ENCODE data around the gene PTPRA.

Gene PTPRA

GRCh38 chr20:2952766-2953165 is 79.5 kb downstream of the PTPRA start:
- Histone ChIP-seq H3K9me3 (ENCODE audit: control insufficient read depth in 2 of 2, low read length in 2 of 2) (no peaks in the 10 kb centered on the region), H3K27me3 (ENCODE audit: control insufficient read depth in 2 of 2, insufficient read depth in 2 of 2, low read length in 2 of 2) (no peaks in the 10 kb centered on the region), H3K9ac (ENCODE audit: low read depth in 1 of 2, low read length in 2 of 2) (no peak overlapping the region), H3K27ac (ENCODE audit: low read depth in 2 of 2, low read length in 2 of 2) (no peak overlapping the region), H3K36me3 (ENCODE audit: control insufficient read depth in 2 of 2, insufficient read depth in 2 of 2, low read length in 2 of 2) (peaks cover 6 to 7% of the 10 kb centered on the region in 2 donors), H3K4me3 (ENCODE audit: low read length in 2 of 2) (no peak overlapping the region), H3K4me1 (ENCODE audit: control insufficient read depth in 2 of 2, insufficient read depth in 2 of 2, low read length in 2 of 2) (no peaks in the 10 kb centered on the region)

GRCh38 chr20:2955257-2955970 is 82.1 kb downstream of the PTPRA start:
- Histone ChIP-seq H3K27me3 (ENCODE audit: control insufficient read depth in 2 of 2, insufficient read depth in 2 of 2, low read length in 2 of 2) (no peaks in the 10 kb centered on the region), H3K9me3 (ENCODE audit: control insufficient read depth in 2 of 2, low read length in 2 of 2) (no peaks in the 10 kb centered on the region), H3K4me3 (ENCODE audit: low read length in 2 of 2) (no peak overlapping the region), H3K36me3 (ENCODE audit: control insufficient read depth in 2 of 2, insufficient read depth in 2 of 2, low read length in 2 of 2) (peaks cover 5 to 6% of the 10 kb centered on the region in 2 donors), H3K27ac (ENCODE audit: low read depth in 2 of 2, low read length in 2 of 2) (no peak overlapping the region), H3K9ac (ENCODE audit: low read depth in 1 of 2, low read length in 2 of 2) (no peak overlapping the region), H3K4me1 (ENCODE audit: control insufficient read depth in 2 of 2, insufficient read depth in 2 of 2, low read length in 2 of 2) (no peaks in the 10 kb centered on the region)

- H3K36me3 ChIP-seq (ENCODE audit: control insufficient read depth in 2 of 2, insufficient read depth in 2 of 2, low read length in 2 of 2): peaks cover 2 to 3% of the 10 kb centered on the region in 2 donors
- no peaks in the 10 kb centered on the region for H3K27me3 ChIP-seq (ENCODE audit: control insufficient read depth in 2 of 2, insufficient read depth in 2 of 2, low read length in 2 of 2)
- H3K9me3 ChIP-seq (ENCODE audit: control insufficient read depth in 2 of 2, low read length in 2 of 2): no peaks in the 10 kb centered on the region
Observed at GRCh38 chr20:2956480-2956879, 83.2 kb downstream of the PTPRA start.

DNA sequence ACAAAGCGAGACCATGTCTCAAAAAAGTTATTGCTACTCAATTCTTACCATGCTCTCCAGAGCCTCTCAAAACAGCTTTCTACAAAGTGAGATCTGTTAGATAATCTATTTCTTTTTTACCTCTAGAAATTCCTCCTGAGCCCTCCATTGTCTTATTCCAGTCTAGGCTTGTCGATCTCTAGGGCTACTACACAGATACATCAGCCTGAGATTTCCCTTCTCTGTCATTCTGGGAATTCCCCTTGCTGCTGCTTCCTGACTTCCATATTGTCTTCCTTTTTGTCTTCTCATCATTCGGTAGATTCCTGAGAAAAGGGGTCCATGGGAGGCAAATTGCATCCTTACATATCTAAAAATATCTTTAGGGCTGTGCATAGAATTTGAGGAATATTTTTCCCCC is 94.6 kb downstream of the PTPRA start:
- Histone ChIP-seq H3K36me3 (ENCODE audit: control insufficient read depth in 2 of 2, insufficient read depth in 2 of 2, low read length in 2 of 2) (peaks cover 30 to 32% of the 10 kb centered on the region in 2 donors), H3K9me3 (ENCODE audit: control insufficient read depth in 2 of 2, low read length in 2 of 2) (no peaks in the 10 kb centered on the region), H3K27me3 (ENCODE audit: control insufficient read depth in 2 of 2, insufficient read depth in 2 of 2, low read length in 2 of 2) (no peaks in the 10 kb centered on the region), H3K4me1 (ENCODE audit: control insufficient read depth in 2 of 2, insufficient read depth in 2 of 2, low read length in 2 of 2) (no peaks in the 10 kb centered on the region), H3K27ac (ENCODE audit: low read depth in 2 of 2, low read length in 2 of 2) (no peak overlapping the region), H3K4me3 (ENCODE audit: low read length in 2 of 2) (no peak overlapping the region), H3K9ac (ENCODE audit: low read depth in 1 of 2, low read length in 2 of 2) (no peak overlapping the region)

More at GRCh38 chr20:2956480-2956879, 83.2 kb downstream of the PTPRA start:
- no peaks in the 10 kb centered on the region for H3K4me1 ChIP-seq (ENCODE audit: control insufficient read depth in 2 of 2, insufficient read depth in 2 of 2, low read length in 2 of 2)
- no peak overlapping the region for H3K27ac ChIP-seq (ENCODE audit: low read depth in 2 of 2, low read length in 2 of 2)
- H3K4me3 ChIP-seq (ENCODE audit: low read length in 2 of 2): no peak overlapping the region
- no peak overlapping the region for H3K9ac ChIP-seq (ENCODE audit: low read depth in 1 of 2, low read length in 2 of 2)

DNA sequence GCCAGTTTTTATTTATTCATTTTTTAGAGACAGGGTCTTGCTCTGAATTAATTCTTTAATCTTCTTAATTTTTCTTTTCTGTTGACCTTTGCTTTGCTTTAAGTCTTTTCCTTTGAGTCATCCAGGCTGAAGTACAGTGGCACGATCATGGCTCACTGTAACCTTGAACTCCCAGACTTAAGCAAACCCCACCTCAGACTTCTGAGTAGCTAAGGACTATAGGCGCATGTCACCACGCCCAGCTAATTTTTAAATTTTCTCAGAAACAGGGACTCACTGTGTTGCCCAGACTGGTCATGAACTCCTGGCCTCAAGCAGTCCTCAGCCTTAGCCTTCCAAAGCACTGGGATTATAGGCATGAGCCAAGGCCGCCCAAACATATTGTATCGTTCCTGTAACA is 98.8 kb downstream of the PTPRA start:
- no peak overlapping the region for H3K4me3 ChIP-seq (ENCODE audit: low read length in 2 of 2)
- H3K27ac ChIP-seq (ENCODE audit: low read depth in 2 of 2, low read length in 2 of 2): no peak overlapping the region
- no peaks in the 10 kb centered on the region for H3K27me3 ChIP-seq (ENCODE audit: control insufficient read depth in 2 of 2, insufficient read depth in 2 of 2, low read length in 2 of 2)
- H3K36me3 ChIP-seq (ENCODE audit: control insufficient read depth in 2 of 2, insufficient read depth in 2 of 2, low read length in 2 of 2): peaks cover 4 to 6% of the 10 kb centered on the region in 2 donors
- H3K9me3 ChIP-seq (ENCODE audit: control insufficient read depth in 2 of 2, low read length in 2 of 2): no peaks in the 10 kb centered on the region
- H3K9ac ChIP-seq (ENCODE audit: low read depth in 1 of 2, low read length in 2 of 2): no peak overlapping the region
- no peaks in the 10 kb centered on the region for H3K4me1 ChIP-seq (ENCODE audit: control insufficient read depth in 2 of 2, insufficient read depth in 2 of 2, low read length in 2 of 2)

DNA sequence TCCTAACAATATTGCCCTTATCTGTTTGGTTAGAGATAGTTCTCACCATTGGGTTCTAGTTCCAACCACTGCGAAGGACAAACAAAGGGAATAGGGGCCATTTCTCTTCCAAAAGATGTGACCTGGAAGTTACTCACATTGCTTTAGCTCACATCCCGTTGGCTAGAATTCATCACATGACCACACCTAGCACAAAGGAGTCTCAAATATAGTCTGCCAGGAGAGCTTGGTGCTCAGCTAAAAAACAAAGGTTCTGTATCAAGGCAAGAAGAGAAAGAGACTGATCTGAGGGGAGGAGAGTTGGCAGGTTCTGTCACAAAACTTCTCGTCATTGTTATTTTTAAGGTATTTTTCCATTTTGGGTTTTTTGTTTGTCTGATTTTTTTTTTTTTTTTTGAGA is 100.3 kb downstream of the PTPRA start:
- H3K27ac ChIP-seq (ENCODE audit: low read depth in 2 of 2, low read length in 2 of 2): no peak overlapping the region
- H3K36me3 ChIP-seq (ENCODE audit: control insufficient read depth in 2 of 2, insufficient read depth in 2 of 2, low read length in 2 of 2): peaks cover 2 to 8% of the 10 kb centered on the region in 2 donors
- no peaks in the 10 kb centered on the region for H3K4me1 ChIP-seq (ENCODE audit: control insufficient read depth in 2 of 2, insufficient read depth in 2 of 2, low read length in 2 of 2)
- H3K9ac ChIP-seq (ENCODE audit: low read depth in 1 of 2, low read length in 2 of 2): no peak overlapping the region
- no peaks in the 10 kb centered on the region for H3K27me3 ChIP-seq (ENCODE audit: control insufficient read depth in 2 of 2, insufficient read depth in 2 of 2, low read length in 2 of 2)
- no peak overlapping the region for H3K4me3 ChIP-seq (ENCODE audit: low read length in 2 of 2)
- no peaks in the 10 kb centered on the region for H3K9me3 ChIP-seq (ENCODE audit: control insufficient read depth in 2 of 2, low read length in 2 of 2)

DNA sequence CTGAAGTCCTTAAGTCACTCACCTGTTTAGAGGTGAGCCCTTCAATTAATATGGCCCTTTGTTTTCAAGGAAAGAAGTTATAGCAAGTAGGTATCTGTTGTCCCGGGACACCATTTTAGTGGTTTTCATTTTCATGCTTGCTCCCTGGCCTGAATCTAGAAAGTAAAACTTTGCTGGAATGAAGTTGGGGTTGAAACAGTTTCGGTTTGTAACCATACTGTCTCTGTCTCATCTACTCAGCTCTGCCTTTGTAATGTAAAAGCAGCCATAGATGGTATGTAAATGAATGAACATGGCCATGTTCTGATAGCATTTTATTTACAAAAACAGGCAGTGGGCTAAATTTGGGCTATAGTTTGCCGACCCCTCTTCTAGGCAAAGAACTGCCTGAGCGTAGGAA is 105.2 kb downstream of the PTPRA start:
- no peak overlapping the region for H3K9ac ChIP-seq (ENCODE audit: low read depth in 1 of 2, low read length in 2 of 2)

GRCh38 chr20:2981646-2982045 is 108.4 kb downstream of the PTPRA start:
- Histone ChIP-seq H3K9ac (ENCODE audit: low read depth in 1 of 2, low read length in 2 of 2) (no peak overlapping the region), H3K4me3 (ENCODE audit: low read length in 2 of 2) (no peak overlapping the region), H3K36me3 (ENCODE audit: control insufficient read depth in 2 of 2, insufficient read depth in 2 of 2, low read length in 2 of 2) (peaks cover 0 to 13% of the 10 kb centered on the region in 2 donors), H3K4me1 (ENCODE audit: control insufficient read depth in 2 of 2, insufficient read depth in 2 of 2, low read length in 2 of 2) (no peaks in the 10 kb centered on the region), H3K9me3 (ENCODE audit: control insufficient read depth in 2 of 2, low read length in 2 of 2) (no peaks in the 10 kb centered on the region), H3K27me3 (ENCODE audit: control insufficient read depth in 2 of 2, insufficient read depth in 2 of 2, low read length in 2 of 2) (no peaks in the 10 kb centered on the region), H3K27ac (ENCODE audit: low read depth in 2 of 2, low read length in 2 of 2) (no peak overlapping the region)

More for the DNA sequence above, 105.2 kb downstream of the PTPRA start:
- no peak overlapping the region for H3K27ac ChIP-seq (ENCODE audit: low read depth in 2 of 2, low read length in 2 of 2)
- H3K4me1 ChIP-seq (ENCODE audit: control insufficient read depth in 2 of 2, insufficient read depth in 2 of 2, low read length in 2 of 2): no peaks in the 10 kb centered on the region
- H3K9me3 ChIP-seq (ENCODE audit: control insufficient read depth in 2 of 2, low read length in 2 of 2): no peaks in the 10 kb centered on the region
- H3K27me3 ChIP-seq (ENCODE audit: control insufficient read depth in 2 of 2, insufficient read depth in 2 of 2, low read length in 2 of 2): no peaks in the 10 kb centered on the region
- peaks cover 0 to 5% of the 10 kb centered on the region in 2 donors for H3K36me3 ChIP-seq (ENCODE audit: control insufficient read depth in 2 of 2, insufficient read depth in 2 of 2, low read length in 2 of 2)
- H3K4me3 ChIP-seq (ENCODE audit: low read length in 2 of 2): no peak overlapping the region

- no peak overlapping the region for H3K9ac ChIP-seq (ENCODE audit: low read depth in 1 of 2, low read length in 2 of 2)
- no peaks in the 10 kb centered on the region for H3K4me1 ChIP-seq (ENCODE audit: control insufficient read depth in 2 of 2, insufficient read depth in 2 of 2, low read length in 2 of 2)
Observed at GRCh38 chr20:2983508-2983907, 110.2 kb downstream of the PTPRA start.

DNA sequence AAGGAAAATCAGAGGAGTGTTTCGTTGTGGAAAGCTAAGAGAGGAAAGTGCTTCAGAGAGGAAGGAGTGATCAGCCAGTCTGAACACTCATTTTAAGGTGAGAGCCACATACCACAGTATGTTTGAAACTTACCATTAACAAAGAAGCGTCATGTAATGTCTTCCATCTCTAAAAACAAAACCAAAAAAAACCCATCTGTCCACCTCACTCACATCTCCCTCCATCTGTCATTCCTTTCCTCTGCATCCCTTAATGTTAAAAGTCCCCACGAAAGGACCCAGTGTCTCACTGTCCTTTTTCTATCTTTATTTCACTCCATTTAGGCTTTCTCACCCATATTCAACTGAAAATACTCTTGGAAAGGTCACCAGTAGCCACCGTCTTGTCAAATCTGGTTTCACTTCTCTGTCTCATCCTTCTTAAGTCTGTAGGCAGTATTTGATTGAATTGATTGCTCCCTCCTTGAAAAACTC is 110.8 kb downstream of the PTPRA start:
- H3K4me1 ChIP-seq (ENCODE audit: control insufficient read depth in 2 of 2, insufficient read depth in 2 of 2, low read length in 2 of 2): no peaks in the 10 kb centered on the region
- peaks cover 18 to 30% of the 10 kb centered on the region in 2 donors for H3K36me3 ChIP-seq (ENCODE audit: control insufficient read depth in 2 of 2, insufficient read depth in 2 of 2, low read length in 2 of 2)
- H3K27me3 ChIP-seq (ENCODE audit: control insufficient read depth in 2 of 2, insufficient read depth in 2 of 2, low read length in 2 of 2): no peaks in the 10 kb centered on the region
- H3K9ac ChIP-seq (ENCODE audit: low read depth in 1 of 2, low read length in 2 of 2): no peak overlapping the region
- no peak overlapping the region for H3K27ac ChIP-seq (ENCODE audit: low read depth in 2 of 2, low read length in 2 of 2)
- no peak overlapping the region for H3K4me3 ChIP-seq (ENCODE audit: low read length in 2 of 2)
- no peaks in the 10 kb centered on the region for H3K9me3 ChIP-seq (ENCODE audit: control insufficient read depth in 2 of 2, low read length in 2 of 2)

More at GRCh38 chr20:2983508-2983907, 110.2 kb downstream of the PTPRA start:
- Histone ChIP-seq H3K9me3 (ENCODE audit: control insufficient read depth in 2 of 2, low read length in 2 of 2) (no peaks in the 10 kb centered on the region), H3K36me3 (ENCODE audit: control insufficient read depth in 2 of 2, insufficient read depth in 2 of 2, low read length in 2 of 2) (peaks cover 14 to 24% of the 10 kb centered on the region in 2 donors), H3K27me3 (ENCODE audit: control insufficient read depth in 2 of 2, insufficient read depth in 2 of 2, low read length in 2 of 2) (no peaks in the 10 kb centered on the region), H3K27ac (ENCODE audit: low read depth in 2 of 2, low read length in 2 of 2) (no peak overlapping the region), H3K4me3 (ENCODE audit: low read length in 2 of 2) (no peak overlapping the region)
